Testis (tissue), 3 donors: ENCODE data around the gene RAD51C. TPM values are rescaled to one million over a fixed set of nuclear protein-coding genes. Genes with fewer than 3 reads are reported as not detected.

Source experiments
- DNase-seq: peaks from one replicate; pipeline ENCODE4 v3.0.0-alpha.2; 2019
- H3K27ac ChIP-seq, 2 donors: fragments of 200-600 bp; sonication (generic); one replicate each; pipeline ENCODE4 v1.5.1; 2019
- H3K27me3 ChIP-seq: fragments of 200-600 bp; sonication (generic); one replicate; pipeline ENCODE4 v1.5.1; 2019
- H3K36me3 ChIP-seq: fragments of 200-600 bp; sonication (generic); one replicate; pipeline ENCODE4 v1.5.1; 2017; ENCODE audit warnings: low read depth; ENCODE audit errors: missing control alignments
- H3K4me1 ChIP-seq: fragments of 200-600 bp; sonication (generic); one replicate; pipeline ENCODE4 v1.5.1; 2019
- H3K4me3 ChIP-seq, 2 donors: fragments of 200-600 bp; sonication (generic); one replicate each; pipeline ENCODE4 v1.5.1; 2017 to 2019
- H3K9me3 ChIP-seq: fragments of 200-600 bp; sonication (generic); one replicate; pipeline ENCODE4 v1.5.1; 2017
- POLR2A ChIP-seq: fragments of 450-650 bp; IDR thresholded peaks from one replicate; pipeline ENCODE4 v1.6.1; 2017; ENCODE audit warnings: antibody characterized with exemption, mild to moderate bottlenecking, moderate library complexity
- WGBS, 2 donors: methylation state at CpG; one replicate each; pipeline ENCODE4 v1.1.5; 2018; 5-methylcytosine and 5-hydroxymethylcytosine counted together
- intact Hi-C: fragments of 100-400 bp; cut with DNase I; formaldehyde crosslinking; loops from one replicate; pipeline ENCODE4 v1.15.1; 2023; ENCODE audit warnings: low total_unique reads
- polyA plus RNA-seq: library from polyadenylated mRNA; stranded (reverse); fragments of 350-450 nt; fragmentation: Illumina TruSeq; extraction: RNeasy Lipid Tissue Mini Kit (QIAGEN cat#74804); gene quantifications from one replicate; pipeline ENCODE4 v1.2.3, GENCODE V29; 2014; ENCODE audit warnings: low read depth, low replicate concordance; ENCODE audit not compliant: insufficient read depth
- total RNA-seq, 2 donors: library from RNA; depleted of rRNA; stranded (reverse); fragments of >200 nt; gene quantifications; one replicate each; pipeline ENCODE4 v1.2.3, GENCODE V29; 2016
- TF ChIP-seq, protein P1 (sequence below), 3 experiments: fragments of 450-650 bp in 2 of 3; fragments of 200-600 bp in 1 of 3; sonication (generic) in 1 of 3; IDR thresholded peaks; one replicate each; pipeline ENCODE4 v1.5.1; 2016 to 2019; ENCODE audit warnings: antibody characterized with exemption in 3 of 3, mild to moderate bottlenecking in 2 of 3, moderate library complexity in 1 of 3

RAD51C gene
- total and polyA plus RNA-seq, 3 donors from 2014 or later = 44.5 to 63.4 (median 53.5) TPM

DNA sequence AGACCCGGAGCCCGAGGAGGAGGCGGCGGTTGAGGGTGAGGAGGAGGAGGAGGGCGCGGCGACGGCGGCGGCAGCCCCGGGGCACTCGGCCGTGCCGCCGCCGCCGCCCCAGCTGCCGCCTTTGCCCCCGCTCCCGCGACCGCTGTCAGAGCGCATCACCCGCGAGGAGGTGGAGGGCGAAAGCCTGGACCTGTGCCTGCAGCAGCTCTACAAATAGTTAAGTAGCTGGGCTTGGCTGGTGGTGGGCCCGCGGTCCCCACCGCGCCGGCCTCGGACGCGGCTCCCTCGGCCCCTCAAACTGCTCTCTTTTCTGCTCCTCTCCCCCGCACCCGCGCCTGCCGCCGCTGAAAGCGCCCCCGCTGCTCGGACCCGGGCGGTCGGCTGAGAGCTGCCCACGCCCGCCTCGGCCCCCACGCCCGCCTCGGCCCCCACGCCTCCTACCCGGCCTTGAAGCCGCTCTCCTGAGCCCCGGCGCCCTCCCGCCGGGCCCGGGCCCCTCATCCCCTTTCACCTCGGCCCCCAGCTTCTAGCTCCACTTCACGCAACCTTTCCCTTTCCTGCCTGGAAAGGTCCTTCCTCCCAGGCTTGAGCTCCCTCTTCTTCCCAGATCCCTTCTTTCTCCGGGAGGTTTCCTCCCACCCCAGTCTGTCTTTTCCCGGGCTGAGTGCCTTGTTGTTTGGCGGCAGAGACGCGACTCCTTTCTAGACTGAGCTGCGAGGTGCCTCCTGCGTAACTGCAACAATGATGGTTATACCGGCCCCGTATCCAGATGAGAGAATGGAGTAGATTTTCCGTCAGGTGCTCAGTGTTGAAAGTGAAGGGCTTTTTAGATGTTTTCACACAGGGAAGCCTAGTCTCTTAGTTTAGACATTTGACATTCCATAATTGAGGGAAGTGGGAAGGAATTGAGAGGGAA is 64.1 kb downstream of the RAD51C start:
- 0 to 1% methylated on average over 42 to 69 of the region's 72 CpGs for WGBS, 2 donors
- peak; percentile 26 for DNase-seq

DNA sequence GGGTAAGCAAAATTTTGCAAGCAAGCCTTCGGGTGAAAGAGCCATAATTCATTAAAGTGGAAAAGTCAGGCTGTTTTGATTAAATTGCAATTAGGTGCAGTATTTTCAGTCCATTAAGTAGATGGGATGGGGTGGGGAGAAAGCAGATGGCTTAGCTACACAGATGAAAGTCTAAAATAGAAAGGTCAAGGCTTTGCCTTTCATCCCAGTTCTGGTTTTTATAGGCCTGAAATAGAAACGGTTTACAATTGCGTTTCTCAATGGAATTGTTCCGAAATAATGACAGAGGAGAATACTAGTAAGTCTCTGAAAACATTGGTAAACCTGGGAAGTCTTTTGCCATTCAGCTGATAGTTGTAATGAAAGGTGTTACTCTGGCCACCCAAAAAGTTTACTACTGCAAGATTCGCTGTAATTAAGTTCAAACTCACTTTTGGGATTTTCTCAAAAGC is 64.8 kb downstream of the RAD51C start:
- 17 to 20% methylated on average over 5 of the region's 5 CpGs for WGBS, 2 donors
- TF ChIP-seq POLR2A = no peak
- TF ChIP-seq, protein P1, sequence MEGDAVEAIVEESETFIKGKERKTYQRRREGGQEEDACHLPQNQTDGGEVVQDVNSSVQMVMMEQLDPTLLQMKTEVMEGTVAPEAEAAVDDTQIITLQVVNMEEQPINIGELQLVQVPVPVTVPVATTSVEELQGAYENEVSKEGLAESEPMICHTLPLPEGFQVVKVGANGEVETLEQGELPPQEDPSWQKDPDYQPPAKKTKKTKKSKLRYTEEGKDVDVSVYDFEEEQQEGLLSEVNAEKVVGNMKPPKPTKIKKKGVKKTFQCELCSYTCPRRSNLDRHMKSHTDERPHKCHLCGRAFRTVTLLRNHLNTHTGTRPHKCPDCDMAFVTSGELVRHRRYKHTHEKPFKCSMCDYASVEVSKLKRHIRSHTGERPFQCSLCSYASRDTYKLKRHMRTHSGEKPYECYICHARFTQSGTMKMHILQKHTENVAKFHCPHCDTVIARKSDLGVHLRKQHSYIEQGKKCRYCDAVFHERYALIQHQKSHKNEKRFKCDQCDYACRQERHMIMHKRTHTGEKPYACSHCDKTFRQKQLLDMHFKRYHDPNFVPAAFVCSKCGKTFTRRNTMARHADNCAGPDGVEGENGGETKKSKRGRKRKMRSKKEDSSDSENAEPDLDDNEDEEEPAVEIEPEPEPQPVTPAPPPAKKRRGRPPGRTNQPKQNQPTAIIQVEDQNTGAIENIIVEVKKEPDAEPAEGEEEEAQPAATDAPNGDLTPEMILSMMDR (IDR thresholded peaks at IDR 0.05) = no peak
- DNase-seq = no peak
- H3K4me1 ChIP-seq = no peaks in the 10 kb centered on the region
- H3K9me3 ChIP-seq = no peaks in the 10 kb centered on the region
- H3K36me3 ChIP-seq = no peaks in the 10 kb centered on the region
- H3K27ac ChIP-seq = no peak overlapping the region
- peak overlapping the region in 1 of 2 donors; percentile 69 for H3K4me3 ChIP-seq
- H3K27me3 ChIP-seq = no peaks in the 10 kb centered on the region
- intact Hi-C loops = no loop called here

More for the DNA sequence above, 64.1 kb downstream of the RAD51C start:
- Histone ChIP-seq H3K9me3 (no peaks in the 10 kb centered on the region), H3K36me3 (no peaks in the 10 kb centered on the region), H3K27ac (peak overlapping the region; percentile 60 to 64), H3K4me3 (peak overlapping the region; percentile 63 to 69), H3K27me3 (no peaks in the 10 kb centered on the region), H3K4me1 (no peaks in the 10 kb centered on the region)
- TF ChIP-seq, protein P1 (IDR thresholded peaks at IDR 0.05) = no peak
- TF ChIP-seq POLR2A = no peak
- intact Hi-C loops = no loop called here

DNA sequence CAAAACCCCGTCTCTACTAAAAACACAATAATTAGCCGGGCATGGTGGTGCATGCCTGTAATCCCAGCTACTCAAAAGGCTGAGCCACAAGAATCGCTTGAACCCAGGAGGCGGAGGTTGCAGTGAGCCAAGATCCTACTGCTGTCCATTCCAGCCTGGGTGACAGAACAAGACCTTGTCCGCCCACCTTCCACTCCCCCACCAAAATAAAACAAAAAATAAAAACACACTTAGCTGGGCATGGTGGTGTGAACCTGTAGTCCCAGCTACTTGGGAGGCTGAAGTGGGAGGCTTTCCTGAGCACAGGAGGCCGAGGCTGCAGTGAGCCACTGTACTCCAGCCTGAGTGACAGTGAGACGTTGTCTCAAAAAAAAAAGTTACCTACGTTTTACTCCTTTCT is 66.5 kb downstream of the RAD51C start:
- intact Hi-C loops = no loop called here
- no peaks in the 10 kb centered on the region for H3K9me3 ChIP-seq
- no peak for DNase-seq
- TF ChIP-seq POLR2A = no peak
- TF ChIP-seq, protein P1 (IDR thresholded peaks at IDR 0.05) = no peak
- no peaks in the 10 kb centered on the region for H3K4me1 ChIP-seq
- H3K27ac ChIP-seq = no peak overlapping the region
- no peaks in the 10 kb centered on the region for H3K36me3 ChIP-seq
- WGBS, 2 donors = 85 to 94% methylated on average over 8 of the region's 8 CpGs
- no peaks in the 10 kb centered on the region for H3K27me3 ChIP-seq
- H3K4me3 ChIP-seq = no peak overlapping the region

DNA sequence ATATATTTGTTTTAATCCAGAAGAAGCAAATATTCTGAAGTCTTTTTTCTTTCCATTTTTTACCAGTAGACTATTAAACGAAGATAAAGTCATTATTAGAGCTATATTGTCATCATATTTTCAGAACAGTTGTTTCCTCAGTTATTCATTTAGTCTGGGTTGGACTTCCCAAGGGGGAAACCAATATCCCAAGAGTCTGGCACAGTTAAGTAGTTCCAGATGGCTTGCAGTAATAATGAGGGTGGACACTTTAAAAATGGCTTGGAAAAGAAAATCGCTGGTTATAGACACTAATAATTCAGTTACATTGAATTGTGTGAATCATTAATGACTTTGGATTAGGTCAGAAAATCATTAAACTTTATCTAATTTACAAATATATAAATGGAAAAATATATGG is 67.1 kb downstream of the RAD51C start:
- no peak for TF ChIP-seq POLR2A
- DNase-seq = no peak
- H3K4me3 ChIP-seq = no peak overlapping the region
- no peaks in the 10 kb centered on the region for H3K36me3 ChIP-seq
- intact Hi-C loops = no loop called here
- 73 to 80% methylated on average over 2 of the region's 2 CpGs for WGBS, 2 donors
- no peaks in the 10 kb centered on the region for H3K4me1 ChIP-seq
- H3K9me3 ChIP-seq = no peaks in the 10 kb centered on the region
- H3K27ac ChIP-seq = no peak overlapping the region
- H3K27me3 ChIP-seq = no peaks in the 10 kb centered on the region

DNA sequence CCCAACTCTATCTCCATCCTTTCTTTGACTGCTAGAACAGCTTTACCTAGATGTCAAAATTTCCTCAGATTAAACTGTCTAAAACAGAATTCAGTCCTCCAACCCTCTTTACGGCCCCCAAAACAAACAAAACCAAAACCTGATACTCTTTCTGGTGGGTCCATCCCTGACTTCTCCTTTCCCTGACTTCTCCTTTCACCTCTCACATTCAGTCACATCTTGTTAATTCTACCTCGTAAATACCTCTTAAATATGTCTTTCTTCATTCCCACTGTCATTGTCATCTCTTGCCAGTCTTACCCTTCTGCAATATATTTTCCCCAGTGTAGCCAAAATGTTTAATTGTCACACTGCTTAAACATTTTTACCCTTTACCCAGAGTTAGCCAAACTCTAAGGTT is 67.8 kb downstream of the RAD51C start:
- TF ChIP-seq POLR2A = no peak
- TF ChIP-seq, protein P1 (IDR thresholded peaks at IDR 0.05) = no peak
- 89 to 94% methylated on average over 2 of the region's 2 CpGs for WGBS, 2 donors
- Histone ChIP-seq H3K4me3 (no peak overlapping the region), H3K4me1 (no peaks in the 10 kb centered on the region), H3K36me3 (no peaks in the 10 kb centered on the region), H3K9me3 (no peaks in the 10 kb centered on the region), H3K27me3 (no peaks in the 10 kb centered on the region), H3K27ac (no peak overlapping the region)
- DNase-seq = no peak
- intact Hi-C loops = no loop called here
